IPS-NIHi7 (cell line): ENCODE data around the gene SLC25A27.

ENCODE experiments used
- DNase-seq: peaks from one replicate; pipeline ENCODE4 v3.0.0; 2012; ENCODE audit warnings: mixed read lengths; ENCODE audit errors: extremely low spot score

Gene SLC25A27

GRCh38 chr6:46651006-46651405 lies 1.8 kb upstream of the SLC25A27 start:
- DNase-seq = no peak

DNA sequence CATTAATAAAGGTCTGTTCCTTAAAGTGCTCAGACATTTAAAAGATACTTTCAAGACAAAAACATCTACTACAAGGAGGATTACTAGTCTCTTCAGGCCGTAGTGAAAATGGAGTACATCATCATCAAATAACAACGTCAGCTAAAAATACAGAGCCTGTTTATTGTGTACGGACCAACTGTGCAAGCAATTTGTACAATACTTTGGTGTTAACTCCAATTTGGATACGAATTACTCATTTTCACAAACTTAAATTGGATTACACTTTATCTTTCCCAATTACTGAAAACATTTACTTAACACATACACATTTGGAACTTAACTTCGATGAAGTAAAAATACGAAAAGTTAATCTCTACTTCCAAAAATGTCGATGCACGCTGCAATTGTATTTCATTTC lies 959 bp upstream of the SLC25A27 start:
- no peak for DNase-seq

DNA sequence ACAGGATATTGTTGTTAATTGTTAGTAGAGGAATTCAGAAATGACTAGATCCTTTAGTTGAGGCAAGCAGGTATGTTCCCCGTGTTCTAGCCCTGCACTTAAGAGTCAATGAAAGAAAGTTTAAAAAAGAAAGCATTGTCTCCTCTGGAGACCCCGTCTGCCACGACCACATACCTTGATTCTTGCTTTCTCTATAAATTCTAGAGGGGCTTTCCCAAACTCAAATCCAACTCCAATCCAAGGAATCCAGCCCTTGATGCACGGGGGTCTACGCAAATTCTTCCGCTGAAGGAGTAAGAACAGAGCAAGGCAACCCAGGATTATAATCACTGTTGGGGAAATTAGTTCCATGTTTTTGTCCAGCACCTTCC lies 558 bp upstream of the SLC25A27 start:
- no peak for DNase-seq

GRCh38 chr6:46653439-46654195 lies 842 bp downstream of the SLC25A27 start:
- DNase-seq = no peak

DNA sequence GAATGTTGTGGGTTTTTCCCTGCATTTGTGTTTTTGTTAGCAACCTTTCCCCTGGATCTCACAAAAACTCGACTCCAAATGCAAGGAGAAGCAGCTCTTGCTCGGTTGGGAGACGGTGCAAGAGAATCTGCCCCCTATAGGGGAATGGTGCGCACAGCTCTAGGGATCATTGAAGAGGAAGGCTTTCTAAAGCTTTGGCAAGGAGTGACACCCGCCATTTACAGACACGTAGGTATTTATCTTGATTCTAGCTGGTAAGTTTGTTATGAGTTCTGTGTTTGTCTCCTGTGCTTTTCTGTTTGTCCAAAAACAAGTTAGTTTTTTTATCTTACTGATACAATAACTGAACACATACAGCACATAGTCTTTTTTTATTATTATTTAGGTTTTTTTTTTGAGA lies 3.0 kb downstream of the SLC25A27 start:
- peak; percentile 74 for DNase-seq

- DNase-seq = no peak
These were observed 4.9 kb downstream of the SLC25A27 start for GRCh38 chr6:46657642-46658041.

DNA sequence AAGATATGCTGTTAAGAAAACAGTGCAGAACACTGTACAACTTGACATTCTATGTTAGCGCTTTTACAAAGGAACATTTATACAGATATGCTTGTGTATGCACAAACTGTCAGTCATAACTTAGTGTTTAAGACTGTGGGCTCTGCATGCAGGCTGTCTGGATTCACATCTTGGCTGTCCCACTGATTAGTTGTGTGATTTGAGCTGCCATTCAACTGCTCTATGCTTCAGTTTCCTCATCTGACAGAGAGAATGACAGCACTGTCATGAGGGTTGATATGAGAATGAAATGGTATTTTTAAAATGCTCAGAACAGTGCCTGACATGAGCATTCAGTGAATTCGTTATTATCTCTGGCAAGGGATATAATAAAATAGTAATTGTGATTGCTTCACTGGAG lies 8.7 kb downstream of the SLC25A27 start:
- DNase-seq = no peak

DNA sequence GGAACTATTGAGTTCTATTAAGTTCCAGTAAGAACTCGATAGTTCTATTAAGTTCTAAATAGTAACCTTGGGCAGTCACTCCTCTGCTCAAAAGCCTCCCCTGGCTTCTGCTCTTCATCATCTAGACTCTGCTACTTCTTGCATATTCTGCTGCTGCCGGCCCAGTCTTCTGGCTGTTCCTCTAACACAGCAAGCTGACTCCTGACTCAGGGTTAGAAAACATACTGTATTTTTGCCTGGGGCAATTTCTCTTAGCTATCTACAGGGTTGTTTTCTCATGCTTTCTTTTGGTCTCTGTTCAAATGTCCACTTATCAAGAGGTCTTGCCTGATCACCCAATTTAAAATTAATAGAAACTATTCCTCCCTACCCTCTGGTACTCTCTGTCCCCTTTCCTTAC lies 14.6 kb downstream of the SLC25A27 start:
- no peak for DNase-seq

GRCh38 chr6:46674410-46674809 lies 21.6 kb downstream of the SLC25A27 start:
- DNase-seq = no peak

DNA sequence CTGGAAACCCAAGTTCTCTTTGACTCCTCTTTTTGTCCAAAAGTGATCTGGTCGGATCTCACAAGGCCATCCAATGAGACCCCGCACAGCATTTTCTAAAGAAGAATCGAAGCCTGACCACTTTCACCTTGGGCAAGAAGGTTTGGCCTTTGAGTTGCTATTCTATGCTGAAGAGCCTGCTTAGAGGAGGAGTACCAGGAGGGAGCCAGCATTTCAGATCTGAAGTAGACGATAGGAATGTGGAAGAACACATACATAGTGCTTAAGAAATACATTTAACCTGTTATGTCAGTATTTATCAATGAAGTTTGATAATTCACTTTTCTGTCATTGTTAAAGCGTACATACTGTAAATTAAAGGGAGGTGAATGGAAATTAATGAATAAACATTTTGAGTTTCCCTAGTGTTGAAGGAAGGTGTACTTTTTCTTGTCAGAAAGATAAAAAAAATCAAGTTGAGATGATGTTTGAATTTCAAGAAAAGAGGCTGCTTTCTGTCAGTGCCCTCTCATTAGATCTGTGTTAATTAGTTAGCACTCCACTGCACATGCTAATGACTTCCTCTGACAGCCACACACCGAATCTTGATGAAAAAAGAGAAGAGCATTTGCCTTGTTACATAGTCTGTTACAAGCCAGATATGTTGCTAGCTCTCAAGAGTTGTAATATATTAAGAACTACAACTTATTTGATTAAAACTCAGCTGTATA lies 24.0 kb downstream of the SLC25A27 start:
- no peak for DNase-seq

DNA sequence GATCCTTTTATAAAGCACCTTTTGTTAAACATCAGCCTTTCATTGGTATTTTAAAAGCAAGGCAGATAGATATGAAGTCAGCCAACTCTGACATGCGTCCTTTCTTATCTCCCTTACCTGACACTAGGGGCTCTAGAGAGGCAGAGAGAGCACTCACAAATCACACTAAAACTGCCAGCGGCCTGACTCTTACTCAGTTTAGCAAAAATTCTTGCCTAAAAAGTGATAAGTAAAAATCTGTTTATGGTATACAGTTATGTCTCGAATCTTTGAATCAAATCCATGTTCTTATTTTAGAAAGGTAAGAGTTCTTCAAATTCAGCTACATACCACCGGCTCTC lies 24.5 kb downstream of the SLC25A27 start:
- DNase-seq = peak; percentile 54

GRCh38 chr6:46684771-46685170 lies 32.0 kb downstream of the SLC25A27 start:
- DNase-seq = no peak

DNA sequence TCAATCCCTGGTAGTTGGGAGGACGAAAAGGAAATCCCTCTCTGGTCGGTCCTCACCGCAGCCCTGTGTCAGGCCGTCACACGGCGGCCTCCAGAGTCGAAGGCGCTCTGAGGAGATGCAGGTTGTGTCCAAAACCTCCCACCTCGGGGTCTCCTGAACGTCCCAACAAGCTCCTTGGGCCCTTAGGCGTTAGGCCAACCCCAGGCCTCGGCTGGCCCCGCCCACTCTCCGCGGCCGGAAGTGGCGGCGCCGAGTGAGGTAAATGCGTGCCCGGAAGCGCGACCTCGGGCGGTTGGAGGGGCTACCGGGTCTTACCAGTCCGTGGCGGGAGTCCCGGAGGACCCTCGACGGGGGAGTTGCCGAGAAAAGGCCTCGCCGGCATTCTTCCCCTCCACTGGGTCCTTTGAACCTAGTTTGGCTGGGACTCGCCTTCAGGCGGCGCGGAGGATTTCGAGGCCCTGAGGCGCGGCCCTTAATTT lies 34.9 kb downstream of the SLC25A27 start, which contains the start of gene TDRD6:
Gene TDRD6, plus strand, starts transcription at position 267 of the 479 bp plus-strand sequence. CDS start 244 bp downstream, outside the sequence.
- DNase-seq = no peak

DNA sequence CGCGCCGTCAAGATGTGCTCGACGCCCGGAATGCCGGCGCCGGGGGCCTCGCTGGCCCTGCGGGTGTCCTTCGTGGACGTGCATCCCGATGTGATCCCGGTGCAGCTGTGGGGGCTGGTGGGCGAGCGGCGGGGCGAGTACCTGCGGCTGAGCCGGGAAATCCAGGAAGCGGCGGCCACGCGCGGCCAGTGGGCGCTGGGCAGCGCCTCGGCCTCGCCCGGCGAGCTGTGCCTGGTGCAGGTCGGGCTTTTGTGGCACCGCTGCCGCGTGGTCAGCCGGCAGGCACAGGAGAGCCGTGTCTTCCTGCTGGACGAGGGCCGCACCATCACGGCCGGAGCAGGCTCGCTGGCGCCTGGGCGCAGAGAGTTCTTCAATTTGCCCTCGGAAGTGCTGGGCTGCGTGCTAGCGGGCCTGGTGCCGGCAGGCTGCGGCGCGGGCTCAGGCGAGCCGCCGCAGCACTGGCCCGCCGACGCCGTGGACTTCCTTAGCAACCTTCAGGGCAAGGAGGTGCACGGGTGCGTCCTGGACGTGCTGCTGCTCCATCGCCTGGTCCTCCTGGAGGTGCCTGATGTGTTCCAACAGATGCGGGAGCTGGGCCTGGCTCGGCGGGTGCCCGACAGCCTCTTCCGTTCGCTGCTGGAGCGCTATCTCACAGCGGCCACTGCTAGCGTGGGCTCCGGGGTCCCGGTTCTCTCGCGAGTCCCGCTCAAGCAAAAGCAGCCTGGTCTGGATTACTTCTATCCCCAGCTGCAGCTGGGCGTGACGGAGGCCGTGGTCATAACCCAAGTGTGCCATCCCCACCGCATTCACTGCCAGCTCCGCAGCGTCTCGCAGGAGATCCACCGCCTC lies 35.6 kb downstream of the SLC25A27 start:
- no peak for DNase-seq

- DNase-seq = no peak
These were observed 36.2 kb downstream of the SLC25A27 start for GRCh38 chr6:46688966-46689335.

DNA sequence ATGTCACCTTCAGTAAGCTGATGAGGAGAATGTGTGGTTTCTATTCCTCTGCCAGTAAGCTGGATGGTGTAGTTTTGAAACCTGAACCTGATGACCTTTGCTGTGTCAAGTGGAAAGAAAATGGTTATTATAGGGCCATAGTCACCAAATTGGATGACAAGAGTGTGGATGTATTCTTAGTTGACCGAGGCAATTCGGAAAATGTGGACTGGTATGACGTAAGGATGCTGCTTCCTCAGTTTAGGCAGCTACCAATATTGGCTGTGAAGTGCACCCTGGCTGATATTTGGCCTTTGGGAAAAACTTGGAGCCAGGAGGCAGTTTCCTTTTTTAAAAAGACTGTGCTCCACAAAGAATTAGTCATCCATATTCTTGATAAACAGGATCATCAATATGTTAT lies 36.9 kb downstream of the SLC25A27 start:
- DNase-seq = no peak

DNA sequence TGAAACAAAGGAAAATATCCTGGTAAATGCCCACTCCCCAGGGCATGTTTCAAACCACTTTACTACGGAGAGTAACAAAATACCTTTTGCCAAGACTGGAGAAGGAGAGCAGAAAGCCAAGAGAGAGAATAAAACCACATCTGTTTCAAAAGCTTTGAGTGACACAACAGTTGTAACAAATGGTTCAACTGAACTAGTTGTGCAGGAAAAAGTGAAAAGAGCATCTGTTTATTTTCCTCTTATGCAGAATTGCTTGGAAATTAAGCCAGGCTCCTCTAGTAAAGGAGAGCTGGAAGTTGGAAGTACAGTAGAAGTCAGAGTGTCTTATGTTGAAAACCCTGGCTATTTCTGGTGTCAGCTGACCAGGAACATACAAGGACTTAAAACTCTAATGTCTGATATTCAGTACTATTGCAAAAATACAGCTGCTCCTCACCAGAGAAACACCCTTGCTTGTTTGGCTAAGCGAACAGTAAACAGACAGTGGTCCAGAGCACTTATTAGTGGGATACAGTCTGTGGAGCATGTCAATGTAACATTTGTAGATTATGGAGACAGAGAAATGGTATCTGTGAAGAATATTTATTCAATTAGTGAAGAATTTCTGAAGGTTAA lies 37.5 kb downstream of the SLC25A27 start:
- no peak for DNase-seq

- DNase-seq = no peak
These were observed 38.2 kb downstream of the SLC25A27 start for GRCh38 chr6:46690911-46691451.

DNA sequence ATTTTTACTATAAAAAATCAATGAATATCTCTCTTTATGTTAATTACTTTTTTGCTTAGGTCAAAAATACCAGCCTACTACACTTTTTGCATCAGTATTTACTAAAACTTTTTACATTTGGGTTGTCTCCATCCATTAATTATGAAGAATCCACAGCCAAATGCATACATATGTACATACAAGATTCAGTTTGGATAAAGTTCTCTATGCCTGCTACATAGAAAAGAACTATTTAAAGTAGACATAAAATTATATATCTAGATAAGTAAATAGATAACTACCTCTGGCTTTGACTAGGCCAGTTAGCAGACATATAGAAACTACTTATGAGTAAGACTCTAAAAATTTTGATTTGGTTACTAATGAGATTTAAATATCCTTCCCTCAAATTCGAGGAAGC lies 47.2 kb downstream of the SLC25A27 start:
- DNase-seq = no peak

- DNase-seq = no peak
These were observed 51.8 kb downstream of the SLC25A27 start for GRCh38 chr6:46704562-46704961.

GRCh38 chr6:46706464-46706863 lies 53.7 kb downstream of the SLC25A27 start:
- DNase-seq = no peak

- no peak for DNase-seq
These were observed 58.7 kb downstream of the SLC25A27 start for GRCh38 chr6:46711491-46711890.
